ENCODE data around the gene LRP11. TPM values are rescaled to one million over a fixed set of nuclear protein-coding genes. Genes with fewer than 3 reads are reported as not detected.
"Not testable (repeated sequence)": the region's sequence is repeated elsewhere in the genome, so short reads cannot be mapped to it uniquely, and the experiment has no call there.

The LRP11 gene
- polyA plus RNA-seq, 1 experiment, result 26.3 TPM

DNA sequence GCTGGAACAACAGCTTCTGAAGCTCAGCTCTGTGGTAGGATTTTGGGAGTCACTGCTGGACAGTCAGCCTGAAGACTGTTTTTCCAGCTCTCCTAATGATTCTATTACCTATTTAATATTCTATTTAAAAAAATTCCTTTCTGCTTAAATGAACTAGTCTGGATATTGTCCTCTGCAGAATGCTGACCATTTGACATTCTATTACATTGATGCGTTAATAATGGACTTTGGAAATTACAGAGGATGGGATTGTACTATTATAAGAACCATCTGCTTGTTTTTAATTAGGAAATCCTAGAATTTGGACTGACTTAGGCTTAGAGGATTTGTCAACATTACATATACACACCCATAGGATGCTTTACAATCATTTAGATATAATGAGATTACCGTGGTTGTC, 19.7 kb downstream of the LRP11 start:
- CTCF ChIA-PET, result interaction anchor here (1.8 to 5.5 kb wide), 2 partner anchors 9 to 20 kb away, joined by 4 to 27 read pairs; partner anchors contain the start of gene LRP11
- no peak overlapping the region for H3K4me3 ChIP-seq (ENCODE audit: low read depth, low read length)
- no peaks in the 10 kb centered on the region for H3K27me3 ChIP-seq (ENCODE audit: control insufficient read depth, insufficient read depth, low read length)
- POLR2A ChIA-PET, result interaction anchor here (0.5 kb wide), 1 partner anchor 794 kb away, joined by 5 read pairs; no protein-coding TSS in a partner anchor
- H3K36me3 ChIP-seq (ENCODE audit: control insufficient read depth, insufficient read depth, low read length), result no peaks in the 10 kb centered on the region; the same call in 1 of the 2 replicates
- TF ChIP-seq, protein P1, sequence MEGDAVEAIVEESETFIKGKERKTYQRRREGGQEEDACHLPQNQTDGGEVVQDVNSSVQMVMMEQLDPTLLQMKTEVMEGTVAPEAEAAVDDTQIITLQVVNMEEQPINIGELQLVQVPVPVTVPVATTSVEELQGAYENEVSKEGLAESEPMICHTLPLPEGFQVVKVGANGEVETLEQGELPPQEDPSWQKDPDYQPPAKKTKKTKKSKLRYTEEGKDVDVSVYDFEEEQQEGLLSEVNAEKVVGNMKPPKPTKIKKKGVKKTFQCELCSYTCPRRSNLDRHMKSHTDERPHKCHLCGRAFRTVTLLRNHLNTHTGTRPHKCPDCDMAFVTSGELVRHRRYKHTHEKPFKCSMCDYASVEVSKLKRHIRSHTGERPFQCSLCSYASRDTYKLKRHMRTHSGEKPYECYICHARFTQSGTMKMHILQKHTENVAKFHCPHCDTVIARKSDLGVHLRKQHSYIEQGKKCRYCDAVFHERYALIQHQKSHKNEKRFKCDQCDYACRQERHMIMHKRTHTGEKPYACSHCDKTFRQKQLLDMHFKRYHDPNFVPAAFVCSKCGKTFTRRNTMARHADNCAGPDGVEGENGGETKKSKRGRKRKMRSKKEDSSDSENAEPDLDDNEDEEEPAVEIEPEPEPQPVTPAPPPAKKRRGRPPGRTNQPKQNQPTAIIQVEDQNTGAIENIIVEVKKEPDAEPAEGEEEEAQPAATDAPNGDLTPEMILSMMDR (IDR thresholded peaks at IDR 0.05; ENCODE audit: insufficient read depth, low read depth, low read length), result no peak
- no peak for DNase-seq (ENCODE audit: low read depth)

DNA sequence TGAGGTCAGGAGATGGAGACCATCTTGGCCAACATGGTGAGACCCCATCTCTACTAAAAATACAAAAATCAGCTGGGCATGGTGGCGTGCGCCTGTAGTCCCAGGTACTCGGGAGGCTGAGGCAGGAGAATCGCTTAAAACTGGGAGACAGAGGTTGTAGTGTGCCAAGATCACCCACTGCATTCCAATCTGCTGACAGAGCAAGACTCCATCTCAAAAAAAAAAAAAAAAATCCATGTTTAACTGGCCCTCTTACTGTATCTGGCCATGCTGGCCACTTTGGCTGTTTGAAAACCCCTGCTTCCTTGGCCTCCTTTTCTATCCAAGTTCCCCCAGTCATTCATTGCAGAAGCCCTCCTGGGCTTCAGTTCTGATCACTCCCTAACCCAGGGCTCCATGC, 20.1 kb downstream of the LRP11 start:
- not testable (repeated sequence) for H3K36me3 ChIP-seq (ENCODE audit: control insufficient read depth, insufficient read depth, low read length); H3K27me3 ChIP-seq (ENCODE audit: control insufficient read depth, insufficient read depth, low read length); DNase-seq (ENCODE audit: low read depth); H3K4me3 ChIP-seq (ENCODE audit: low read depth, low read length)
- ChIA-PET CTCF (interaction anchor here (1.0 to 5.5 kb wide), 3 partner anchors 9 to 21 kb away, joined by 3 to 27 read pairs (median 4); partner anchors contain the start of gene LRP11), POLR2A (interaction anchor here (0.5 kb wide), 1 partner anchor 794 kb away, joined by 5 read pairs; no protein-coding TSS in a partner anchor)

- ChIA-PET POLR2A (no interaction called here), CTCF (interaction anchor here (0.9 to 5.5 kb wide), 5 partner anchors 8 to 24 kb away, joined by 3 to 27 read pairs (median 3); partner anchors contain the start of gene LRP11)
- Histone ChIP-seq H3K4me3 (ENCODE audit: low read depth, low read length) (no peak overlapping the region), H3K36me3 (ENCODE audit: control insufficient read depth, insufficient read depth, low read length) (no peaks in the 10 kb centered on the region; the same call in 1 of the 2 replicates), H3K27me3 (ENCODE audit: control insufficient read depth, insufficient read depth, low read length) (no peaks in the 10 kb centered on the region)
- no peak for DNase-seq (ENCODE audit: low read depth)
- TF ChIP-seq, protein P1 (IDR thresholded peaks at IDR 0.05; ENCODE audit: insufficient read depth, low read depth, low read length), result no peak
These were observed 21.0 kb downstream of the LRP11 start for GRCh38 chr6:149843051-149843633.

- Histone ChIP-seq H3K36me3 (ENCODE audit: control insufficient read depth, insufficient read depth, low read length) (no peaks in the 10 kb centered on the region; the same call in 1 of the 2 replicates), H3K27me3 (ENCODE audit: control insufficient read depth, insufficient read depth, low read length) (no peaks in the 10 kb centered on the region), H3K4me3 (ENCODE audit: low read depth, low read length) (no peak overlapping the region)
- ChIA-PET CTCF (interaction anchor here (0.9 to 1.1 kb wide), 2 partner anchors 11 to 25 kb away, joined by 3 read pairs; no protein-coding TSS in a partner anchor), POLR2A (no interaction called here)
- TF ChIP-seq, protein P1 (IDR thresholded peaks at IDR 0.05; ENCODE audit: insufficient read depth, low read depth, low read length), result no peak
- DNase-seq (ENCODE audit: low read depth), result no peak
These were observed 21.8 kb downstream of the LRP11 start for GRCh38 chr6:149842331-149842730.

GRCh38 chr6:149840345-149841075, 23.6 kb downstream of the LRP11 start:
- Histone ChIP-seq H3K4me3 (ENCODE audit: low read depth, low read length) (no peak overlapping the region), H3K36me3 (ENCODE audit: control insufficient read depth, insufficient read depth, low read length) (no peaks in the 10 kb centered on the region; the same call in 1 of the 2 replicates), H3K27me3 (ENCODE audit: control insufficient read depth, insufficient read depth, low read length) (no peaks in the 10 kb centered on the region)
- POLR2A ChIA-PET, result no interaction called here
- CTCF ChIA-PET, result interaction anchor here (0.7 to 2.6 kb wide), 17 partner anchors 10 to 88 kb away, joined by 3 to 16 read pairs (median 7); partner anchors contain the start of gene LRP11
- DNase-seq (ENCODE audit: low read depth), result no peak
- TF ChIP-seq, protein P1 (IDR thresholded peaks at IDR 0.05; ENCODE audit: insufficient read depth, low read depth, low read length), result peak; percentile 59
